Heart left ventricle (tissue), 16 donors: ENCODE results near the gene SLC25A28. TPM values are rescaled to one million over a fixed set of nuclear protein-coding genes. Genes with fewer than 3 reads are reported as not detected.

Experiments
- ATAC-seq, 4 donors: fragments of 200-7000 bp; cut with Tn5 transposase; one replicate each; pipeline ENCODE4 v1.9.1; 2020 to 2022; ENCODE audit warnings: moderate library complexity in 4 of 4, mild to moderate bottlenecking in 3 of 4, moderate number of reproducible peaks in 1 of 4
- DNase-seq, 5 donors: peaks; one replicate each; pipeline ENCODE4 v3.0.0-alpha.2; 2020
- H3K27ac ChIP-seq, 12 donors: fragments of 200-600 bp; sonication (generic) in 4 of 12; one replicate each; pipeline versions ENCODE4 v1.5.0 to v1.8.0; 2016 to 2022; ENCODE audit warnings: mild to moderate bottlenecking in 2 of 12
- H3K27me3 ChIP-seq, 9 donors: fragments of 200-600 bp; sonication (generic) in 2 of 9; one replicate each; pipeline versions ENCODE4 v1.5.1 to v1.8.0; 2016 to 2022; ENCODE audit warnings: mild to moderate bottlenecking in 3 of 9
- H3K36me3 ChIP-seq, 9 donors: fragments of 200-600 bp; sonication (generic) in 2 of 9; one replicate each; pipeline versions ENCODE4 v1.5.0 to v1.8.0; 2018 to 2022; ENCODE audit warnings: mild to moderate bottlenecking in 2 of 9
- H3K4me1 ChIP-seq, 12 donors: fragments of 200-600 bp; sonication (generic) in 4 of 12; one replicate each; pipeline versions ENCODE4 v1.5.0 to v1.8.0; 2016 to 2022; ENCODE audit warnings: mild to moderate bottlenecking in 3 of 12
- H3K4me3 ChIP-seq, 12 donors: fragments of 200-600 bp; sonication (generic) in 4 of 12; one replicate each; pipeline versions ENCODE4 v1.5.0 to v1.8.0; 2017 to 2022; ENCODE audit warnings: mild to moderate bottlenecking in 9 of 12, moderate library complexity in 4 of 12
- H3K9me3 ChIP-seq, 12 donors: fragments of 200-600 bp; sonication (generic) in 4 of 12; one replicate each; pipeline versions ENCODE4 v1.5.0 to v1.8.0; 2016 to 2022; ENCODE audit warnings: mild to moderate bottlenecking in 1 of 12
- POLR2A ChIP-seq, 2 donors: fragments of 450-650 bp; IDR thresholded peaks; one replicate each; pipeline ENCODE4 v1.6.1; 2017; ENCODE audit warnings: antibody characterized with exemption in 2 of 2, mild to moderate bottlenecking in 2 of 2, moderate library complexity in 2 of 2
- WGBS, 4 donors: extraction: QIAGEN DNeasy Blood & Tissue Kit in 2 of 4; methylation state at CpG; one replicate each; pipeline versions ENCODE4 v1.1.5 to v1.1.7; 2013 to 2018; 5-methylcytosine and 5-hydroxymethylcytosine counted together
- intact Hi-C, 10 donors: fragments of 100-400 bp; cut with DNase I; formaldehyde crosslinking; loops; one replicate each; pipeline versions ENCODE4 v1.11.1 to v1.14.2; 2022
- polyA plus RNA-seq, 2 donors: library from polyadenylated mRNA; stranded (reverse); fragments of 200-250 nt; gene quantifications; one replicate each; pipeline ENCODE4 v1.2.3, GENCODE V29; 2013
- total RNA-seq, 9 donors: library from RNA; depleted of rRNA in 2 of 9; stranded (reverse); fragments of >200 nt in 2 of 9; fragmentation: NEBNext Ultra II Directional in 3 of 9; extraction: Animal tissue kit (Norgen Biotek cat#: 25700) in 3 of 9; gene quantifications; one replicate each; pipeline versions ENCODE4 v1.1.0 to v1.2.4, GENCODE V29; 2016 to 2023
- TF ChIP-seq, protein P1 (sequence below), 12 donors: fragments of 200-600 bp; sonication (generic) in 4 of 12; IDR thresholded peaks; one replicate each; pipeline versions ENCODE4 v1.5.0 to v1.8.0; 2018 to 2022; ENCODE audit warnings: antibody characterized with exemption in 12 of 12, mild to moderate bottlenecking in 5 of 12
- donor health status: ischemic (EF 13 %, LVEDD 7.1; RV severe dilation, severe dysfunction).
- donor health status: healthy with polysubstance abuse.
- donor health status: DM: no; HTN: yes; CAD: no.
- donor health status: DM: no; HTN: no; CAD: no.
- donor health status: ischemic (EF 25% LVEDD 6.9; RV normal size, moderate dysfunction).
- donor health status: ischemic (EF 25% LVEDD 5.7; RV mildly dilated, moderate dysfunction).
- donor health status: healthy.
- donor health status: DM: yes; HTN: yes; CAD: no.
- donor health status: ischemic (EF 35%, LVEDD 5.7; RV mildly dilated, moderate dysfunction).
- donor health status: nonischemic (EF 11% LVEDD 7.7; RV severe dilation, severe dysfunction).
- donor health status: DM: yes; HTN: yes; CAD: no.
- donor health status: PGD.
- donor health status: ischemic (EF 29% LVEDD 5.4; RV normal size, mild dysfunction).
- donor health status: nonischemic (EF 23%, LVEDD 6.1; RV moderate dilation, normal function).

Gene SLC25A28
- total and polyA plus RNA-seq, 11 donors: 15.3 to 56.3 (median 34.7) TPM

GRCh38 chr10:99569253-99569939 is 50.8 kb downstream of the SLC25A28 start:
- Histone ChIP-seq H3K36me3 (no peaks in the 10 kb centered on the region), H3K4me1 (no peaks in the 10 kb centered on the region), H3K27ac (no peak overlapping the region), H3K27me3 (peaks cover 0 to 47% (median 5%) of the 10 kb centered on the region in 9 donors), H3K4me3 (no peak overlapping the region), H3K9me3 (no peaks in the 10 kb centered on the region)
- intact Hi-C loops: no loop called here
- no peak for TF ChIP-seq POLR2A (IDR thresholded peaks at IDR 0.05)
- TF ChIP-seq, protein P1, sequence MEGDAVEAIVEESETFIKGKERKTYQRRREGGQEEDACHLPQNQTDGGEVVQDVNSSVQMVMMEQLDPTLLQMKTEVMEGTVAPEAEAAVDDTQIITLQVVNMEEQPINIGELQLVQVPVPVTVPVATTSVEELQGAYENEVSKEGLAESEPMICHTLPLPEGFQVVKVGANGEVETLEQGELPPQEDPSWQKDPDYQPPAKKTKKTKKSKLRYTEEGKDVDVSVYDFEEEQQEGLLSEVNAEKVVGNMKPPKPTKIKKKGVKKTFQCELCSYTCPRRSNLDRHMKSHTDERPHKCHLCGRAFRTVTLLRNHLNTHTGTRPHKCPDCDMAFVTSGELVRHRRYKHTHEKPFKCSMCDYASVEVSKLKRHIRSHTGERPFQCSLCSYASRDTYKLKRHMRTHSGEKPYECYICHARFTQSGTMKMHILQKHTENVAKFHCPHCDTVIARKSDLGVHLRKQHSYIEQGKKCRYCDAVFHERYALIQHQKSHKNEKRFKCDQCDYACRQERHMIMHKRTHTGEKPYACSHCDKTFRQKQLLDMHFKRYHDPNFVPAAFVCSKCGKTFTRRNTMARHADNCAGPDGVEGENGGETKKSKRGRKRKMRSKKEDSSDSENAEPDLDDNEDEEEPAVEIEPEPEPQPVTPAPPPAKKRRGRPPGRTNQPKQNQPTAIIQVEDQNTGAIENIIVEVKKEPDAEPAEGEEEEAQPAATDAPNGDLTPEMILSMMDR (IDR thresholded peaks at IDR 0.05): no peak
- ATAC-seq (no peak), DNase-seq (no peak)
- 47 to 58% (median 51%) methylated on average over 9 to 11 of the region's 11 CpGs for WGBS, 4 donors

GRCh38 chr10:99565166-99565565 is 55.1 kb downstream of the SLC25A28 start:
- 91 to 96% (median 92%) methylated on average over 4 of the region's 4 CpGs for WGBS, 4 donors
- Histone ChIP-seq H3K4me3 (no peak overlapping the region), H3K36me3 (no peaks in the 10 kb centered on the region), H3K27ac (no peak overlapping the region), H3K9me3 (no peaks in the 10 kb centered on the region), H3K4me1 (no peaks in the 10 kb centered on the region), H3K27me3 (peaks cover 0 to 49% (median 5%) of the 10 kb centered on the region in 9 donors)
- ATAC-seq: no peak
- intact Hi-C loops: no loop called here
- no peak for DNase-seq
- TF ChIP-seq, protein P1 (IDR thresholded peaks at IDR 0.05): no peak
- TF ChIP-seq POLR2A (IDR thresholded peaks at IDR 0.05): no peak

- Histone ChIP-seq H3K36me3 (no peaks in the 10 kb centered on the region), H3K4me1 (no peaks in the 10 kb centered on the region), H3K9me3 (no peaks in the 10 kb centered on the region), H3K27ac (no peak overlapping the region), H3K4me3 (no peak overlapping the region), H3K27me3 (peaks cover 0 to 46% (median 5%) of the 10 kb centered on the region in 9 donors)
- ATAC-seq: no peak
- WGBS, 4 donors: 39 to 58% (median 45%) methylated on average over 3 of the region's 3 CpGs
- no peak for TF ChIP-seq POLR2A (IDR thresholded peaks at IDR 0.05)
- TF ChIP-seq, protein P1 (IDR thresholded peaks at IDR 0.05): no peak
- intact Hi-C loops: loop anchor here in 1 of 10 donors (5.0 kb wide), 1 partner anchor 148 kb away; no protein-coding TSS in a partner anchor
- DNase-seq: no peak
These were observed 55.9 kb downstream of the SLC25A28 start for GRCh38 chr10:99564361-99564760.

- H3K4me1 ChIP-seq: no peaks in the 10 kb centered on the region
- ATAC-seq: no peak
- no peak overlapping the region for H3K27ac ChIP-seq
- no peaks in the 10 kb centered on the region for H3K36me3 ChIP-seq
- no peak overlapping the region for H3K4me3 ChIP-seq
- no peaks in the 10 kb centered on the region for H3K9me3 ChIP-seq
- H3K27me3 ChIP-seq: peaks cover 0 to 47% (median 5%) of the 10 kb centered on the region in 9 donors
- no peak for DNase-seq
- intact Hi-C loops: loop anchor here in 1 of 10 donors (5.0 kb wide), 1 partner anchor 150 kb away; no protein-coding TSS in a partner anchor
- 49 to 50% (median 50%) methylated on average over 2 of the region's 2 CpGs for WGBS, 4 donors
- no peak for TF ChIP-seq POLR2A (IDR thresholded peaks at IDR 0.05)
- TF ChIP-seq, protein P1 (IDR thresholded peaks at IDR 0.05): no peak
These were observed 57.6 kb downstream of the SLC25A28 start for GRCh38 chr10:99562631-99563030.

Other genes with a start within 250 kb of the SLC25A28 start
- 100 to 1,000 TPM; 294 to 815 (median 505) TPM for gene GOT1, start 189.8 kb downstream of the SLC25A28 start, total RNA-seq
- gene GOT1, start 189.8 kb downstream of the SLC25A28 start, polyA plus RNA-seq: 100 to 1,000 TPM; 259 to 299 TPM
- not detected for gene NKX2-3, start 87.5 kb downstream of the SLC25A28 start, total RNA-seq
- gene NKX2-3, start 87.5 kb downstream of the SLC25A28 start, polyA plus RNA-seq: not detected
- gene ENTPD7, start 39.1 kb upstream of the SLC25A28 start, total RNA-seq: 1 to 10 TPM; 1.1 to 5.6 (median 2.7) TPM
- 1 to 10 TPM in 1 of 2 donors, under 1 TPM in 1; 0.23 to 3.8 TPM for gene ENTPD7, start 39.1 kb upstream of the SLC25A28 start, polyA plus RNA-seq
- gene COX15, start 111.7 kb upstream of the SLC25A28 start, total RNA-seq: 10 to 100 TPM; 28.5 to 45.2 (median 34.7) TPM
- 10 to 100 TPM; 17.0 to 19.9 TPM for gene COX15, start 111.7 kb upstream of the SLC25A28 start, polyA plus RNA-seq
- 10 to 100 TPM; 27.0 to 53.2 (median 37.7) TPM for gene CUTC, start 111.8 kb upstream of the SLC25A28 start, total RNA-seq
- gene CUTC, start 111.8 kb upstream of the SLC25A28 start, polyA plus RNA-seq: 10 to 100 TPM; 45.2 to 45.6 TPM
- gene ABCC2, start 162.2 kb upstream of the SLC25A28 start, total RNA-seq: under 1 TPM in 8 of 9 donors, not detected in 1; 0.08 to 0.72 (median 0.20) TPM
- gene ABCC2, start 162.2 kb upstream of the SLC25A28 start, polyA plus RNA-seq: under 1 TPM; 0.11 to 0.21 TPM